GM12864 (cell line): Measurements from ENCODE around the gene RFFL.

ENCODE experiments used
- DNase-seq: peaks from one replicate; pipeline ENCODE4 v3.0.0-alpha.2; 2011; ENCODE audit warnings: low read depth
- H3K4me3 ChIP-seq: 2 replicates; pipeline ENCODE4 v1.5.1; 2011; ENCODE audit warnings: mild to moderate bottlenecking, low read depth, low read length, control low read depth
- TF ChIP-seq, protein P1 (sequence below): IDR thresholded peaks from 2 replicates; pipeline ENCODE4 v1.5.1; 2011; ENCODE audit warnings: low read depth, mild to moderate bottlenecking, moderate library complexity, low read length, control low read depth, inconsistent platforms; ENCODE audit errors: missing control alignments

Gene RFFL

GRCh38 chr17:35073183-35073790, 9.8 kb upstream of the RFFL start:
- TF ChIP-seq, protein P1, sequence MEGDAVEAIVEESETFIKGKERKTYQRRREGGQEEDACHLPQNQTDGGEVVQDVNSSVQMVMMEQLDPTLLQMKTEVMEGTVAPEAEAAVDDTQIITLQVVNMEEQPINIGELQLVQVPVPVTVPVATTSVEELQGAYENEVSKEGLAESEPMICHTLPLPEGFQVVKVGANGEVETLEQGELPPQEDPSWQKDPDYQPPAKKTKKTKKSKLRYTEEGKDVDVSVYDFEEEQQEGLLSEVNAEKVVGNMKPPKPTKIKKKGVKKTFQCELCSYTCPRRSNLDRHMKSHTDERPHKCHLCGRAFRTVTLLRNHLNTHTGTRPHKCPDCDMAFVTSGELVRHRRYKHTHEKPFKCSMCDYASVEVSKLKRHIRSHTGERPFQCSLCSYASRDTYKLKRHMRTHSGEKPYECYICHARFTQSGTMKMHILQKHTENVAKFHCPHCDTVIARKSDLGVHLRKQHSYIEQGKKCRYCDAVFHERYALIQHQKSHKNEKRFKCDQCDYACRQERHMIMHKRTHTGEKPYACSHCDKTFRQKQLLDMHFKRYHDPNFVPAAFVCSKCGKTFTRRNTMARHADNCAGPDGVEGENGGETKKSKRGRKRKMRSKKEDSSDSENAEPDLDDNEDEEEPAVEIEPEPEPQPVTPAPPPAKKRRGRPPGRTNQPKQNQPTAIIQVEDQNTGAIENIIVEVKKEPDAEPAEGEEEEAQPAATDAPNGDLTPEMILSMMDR: no peak
- DNase-seq: no peak

GRCh38 chr17:35069311-35069710, 5.8 kb upstream of the RFFL start:
- TF ChIP-seq, protein P1: no peak
- H3K4me3 ChIP-seq: no peak overlapping the region
- DNase-seq: no peak

More at GRCh38 chr17:35073183-35073790, 9.8 kb upstream of the RFFL start:
- H3K4me3 ChIP-seq: no peak overlapping the region

DNA sequence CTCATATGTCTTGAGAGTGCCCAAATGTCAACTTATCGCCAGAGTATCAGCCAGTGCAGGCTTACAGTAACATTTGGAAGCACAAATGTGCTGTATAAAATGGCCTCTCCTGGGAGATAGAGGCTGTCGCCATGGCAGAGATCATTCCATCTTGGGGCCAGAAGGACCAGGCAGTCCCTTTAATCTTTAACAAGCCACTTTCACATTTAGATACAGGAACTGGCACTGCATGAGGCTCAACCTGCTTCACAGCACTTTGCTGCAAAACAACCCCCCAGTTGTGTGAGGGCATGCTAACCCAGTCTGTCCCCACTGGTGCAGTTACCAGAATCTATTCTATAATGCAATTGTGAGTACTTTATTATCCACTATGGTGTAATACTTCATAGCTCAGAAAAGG, 4.7 kb upstream of the RFFL start:
- TF ChIP-seq, protein P1: no peak
- H3K4me3 ChIP-seq: no peak overlapping the region; the same call in 1 of the 2 replicates
- DNase-seq: no peak

GRCh38 chr17:35065880-35066279, 2.4 kb upstream of the RFFL start:
- TF ChIP-seq, protein P1: no peak
- no peak for DNase-seq
- H3K4me3 ChIP-seq: no peak overlapping the region

- TF ChIP-seq, protein P1: no peak
These were observed 1.2 kb upstream of the RFFL start for GRCh38 chr17:35064516-35065215.

DNA sequence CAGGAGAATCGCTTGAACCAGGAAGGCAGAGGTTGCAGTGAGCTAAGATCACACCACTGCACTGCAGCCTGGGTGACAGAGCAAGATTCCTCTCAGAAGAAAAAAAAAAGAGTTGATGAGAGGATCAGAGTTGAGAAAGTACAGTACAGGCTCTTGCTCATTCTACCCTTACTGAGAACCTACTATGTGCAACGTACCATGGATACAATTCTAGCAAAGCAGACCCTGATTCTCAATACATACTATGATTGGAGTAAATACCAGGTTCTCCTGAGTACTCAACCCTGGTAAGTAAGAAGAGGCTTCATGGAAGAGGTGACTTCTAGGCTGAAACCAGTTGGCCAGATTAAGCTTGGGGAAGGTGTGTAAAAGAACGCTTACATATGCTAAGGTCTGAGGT, 1.2 kb downstream of the RFFL start:
- H3K4me3 ChIP-seq: no peak overlapping the region
- TF ChIP-seq, protein P1: no peak
- DNase-seq: no peak

More at GRCh38 chr17:35064516-35065215, 1.2 kb upstream of the RFFL start:
- DNase-seq: no peak
- no peak overlapping the region for H3K4me3 ChIP-seq

- DNase-seq: no peak
- H3K4me3 ChIP-seq: no peak overlapping the region
- TF ChIP-seq, protein P1: no peak
These were observed 6.1 kb downstream of the RFFL start for GRCh38 chr17:35057332-35057915.
